ENCODE results near the gene MEX3A. TPM values are rescaled to one million over a fixed set of nuclear protein-coding genes. Genes with fewer than 3 reads are reported as not detected.

MEX3A gene
- total RNA-seq, 6 experiments from 2014 or later: 1.4 to 3.1 (median 2.2) TPM

- peaks cover 3% of the 10 kb centered on the region; the same call in 1 of the 2 replicates for H3K27me3 Mint-ChIP-seq (ENCODE audit: insufficient read depth)
- no peak for TF ChIP-seq CTCF (IDR thresholded peaks at IDR 0.05)
- H3K4me3 Mint-ChIP-seq: no peak overlapping the region
- peaks cover 17% of the 10 kb centered on the region for H3K4me1 Mint-ChIP-seq (ENCODE audit: low read depth)
- DNase-seq: no peak
- no peaks in the 10 kb centered on the region for H3K36me3 Mint-ChIP-seq (ENCODE audit: low read depth)
- no peaks in the 10 kb centered on the region for H3K9me3 Mint-ChIP-seq
- no peak overlapping the region for H3K27ac Mint-ChIP-seq
Observed at GRCh38 chr1:156090138-156090839, 8.0 kb upstream of the MEX3A start.

GRCh38 chr1:156089704-156090103 lies 7.4 kb upstream of the MEX3A start:
- Mint-ChIP-seq H3K36me3 (ENCODE audit: low read depth) (no peaks in the 10 kb centered on the region), H3K4me3 (no peak overlapping the region), H3K27ac (no peak overlapping the region), H3K4me1 (ENCODE audit: low read depth) (peaks cover 17% of the 10 kb centered on the region), H3K27me3 (ENCODE audit: insufficient read depth) (no peaks in the 10 kb centered on the region), H3K9me3 (no peaks in the 10 kb centered on the region)
- TF ChIP-seq CTCF (IDR thresholded peaks at IDR 0.05): no peak
- no peak for DNase-seq

- Mint-ChIP-seq H3K27me3 (ENCODE audit: insufficient read depth) (peaks cover 2% of the 10 kb centered on the region; the same call in 1 of the 2 replicates), H3K4me3 (no peak overlapping the region), H3K4me1 (ENCODE audit: low read depth) (peaks cover 33% of the 10 kb centered on the region), H3K36me3 (ENCODE audit: low read depth) (no peaks in the 10 kb centered on the region), H3K27ac (no peak overlapping the region), H3K9me3 (no peaks in the 10 kb centered on the region)
- no peak for DNase-seq
- no peak for TF ChIP-seq CTCF (IDR thresholded peaks at IDR 0.05)
Observed at GRCh38 chr1:156086256-156086662, 4.0 kb upstream of the MEX3A start.

GRCh38 chr1:156083800-156084790 lies 1.8 kb upstream of the MEX3A start:
- Mint-ChIP-seq H3K4me1 (ENCODE audit: low read depth) (peaks cover 38% of the 10 kb centered on the region), H3K4me3 (peak overlapping the region; percentile 93), H3K27ac (no peak overlapping the region)

More at GRCh38 chr1:156083800-156084790, 1.8 kb upstream of the MEX3A start:
- no peaks in the 10 kb centered on the region for H3K9me3 Mint-ChIP-seq
- DNase-seq: no peak
- peaks cover 2% of the 10 kb centered on the region; the same call in 1 of the 2 replicates for H3K27me3 Mint-ChIP-seq (ENCODE audit: insufficient read depth)
- no peaks in the 10 kb centered on the region for H3K36me3 Mint-ChIP-seq (ENCODE audit: low read depth)
- no peak for TF ChIP-seq CTCF (IDR thresholded peaks at IDR 0.05)

Data from HFFc6 (cell line).